Neural crest cell (in vitro differentiated cells): ENCODE results near the gene CNBD2. TPM values are rescaled to one million over a fixed set of nuclear protein-coding genes. Genes with fewer than 3 reads are reported as not detected.

Source experiments
- DNase-seq: peaks from one replicate; pipeline ENCODE4 v3.0.0; 2021; ENCODE audit warnings: low read depth, mixed read lengths, low spot score
- H3K27ac Mint-ChIP-seq: one replicate; pipeline ENCODE4 v1.8.0; 2021; ENCODE audit warnings: mild to moderate bottlenecking, mixed read lengths; ENCODE audit not compliant: unreplicated experiment
- H3K27me3 Mint-ChIP-seq: 2 replicates; pipeline ENCODE4 v1.8.0; 2021; ENCODE audit warnings: low read depth, mild to moderate bottlenecking, mixed read lengths
- H3K36me3 Mint-ChIP-seq: 2 replicates; pipeline ENCODE4 v1.8.0; 2021; ENCODE audit warnings: low read depth, mild to moderate bottlenecking, mixed read lengths
- H3K4me1 Mint-ChIP-seq: 2 replicates; pipeline ENCODE4 v1.8.0; 2021; ENCODE audit warnings: mixed read lengths
- H3K4me3 Mint-ChIP-seq: one replicate; pipeline ENCODE4 v1.8.0; 2021; ENCODE audit warnings: mild to moderate bottlenecking, mixed read lengths
- H3K9me3 Mint-ChIP-seq: 2 replicates; pipeline ENCODE4 v1.8.0; 2021; ENCODE audit warnings: mixed read lengths
- CTCF ChIP-seq: fragments of 200-600 bp; sonication (generic); conservative IDR thresholded peaks from 2 replicates; pipeline ENCODE4 v1.5.0; 2021; ENCODE audit warnings: antibody characterized with exemption, mild to moderate bottlenecking
- total RNA-seq: library from RNA; stranded (reverse); gene quantifications from 2 replicates; pipeline ENCODE4 v1.2.1, GENCODE V29; 2021

Gene CNBD2
- total RNA-seq, 1 donor from 2014 or later = 7.4 TPM

- no peaks in the 10 kb centered on the region for H3K36me3 Mint-ChIP-seq
- H3K4me3 Mint-ChIP-seq = no peak overlapping the region
- H3K9me3 Mint-ChIP-seq = peaks cover 2% of the 10 kb centered on the region
- H3K27ac Mint-ChIP-seq = peak overlapping the region; percentile 83
- TF ChIP-seq CTCF = no peak
- H3K4me1 Mint-ChIP-seq = no peaks in the 10 kb centered on the region
- H3K27me3 Mint-ChIP-seq = no peaks in the 10 kb centered on the region
- no peak for DNase-seq
Observed at GRCh38 chr20:35975576-35976373, 7.4 kb downstream of the CNBD2 start.

- H3K27me3 Mint-ChIP-seq = no peaks in the 10 kb centered on the region
- no peaks in the 10 kb centered on the region for H3K9me3 Mint-ChIP-seq
- TF ChIP-seq CTCF = no peak
- no peak overlapping the region for H3K4me3 Mint-ChIP-seq
- H3K27ac Mint-ChIP-seq = no peak overlapping the region
- no peaks in the 10 kb centered on the region for H3K4me1 Mint-ChIP-seq
- DNase-seq = no peak
- H3K36me3 Mint-ChIP-seq = no peaks in the 10 kb centered on the region
Observed at GRCh38 chr20:35978041-35978513, 9.7 kb downstream of the CNBD2 start.

- no peak for TF ChIP-seq CTCF
- Mint-ChIP-seq H3K4me1 (peaks cover 4% of the 10 kb centered on the region), H3K27ac (no peak overlapping the region), H3K36me3 (no peaks in the 10 kb centered on the region), H3K4me3 (no peak overlapping the region), H3K27me3 (no peaks in the 10 kb centered on the region), H3K9me3 (no peaks in the 10 kb centered on the region)
- no peak for DNase-seq
Observed at GRCh38 chr20:35979544-35979943, 11.2 kb downstream of the CNBD2 start.

- no peaks in the 10 kb centered on the region for H3K9me3 Mint-ChIP-seq
- peaks cover 4% of the 10 kb centered on the region for H3K4me1 Mint-ChIP-seq
- TF ChIP-seq CTCF = no peak
- H3K27me3 Mint-ChIP-seq = no peaks in the 10 kb centered on the region
- DNase-seq = no peak
- H3K4me3 Mint-ChIP-seq = no peak overlapping the region
- H3K36me3 Mint-ChIP-seq = no peaks in the 10 kb centered on the region
- H3K27ac Mint-ChIP-seq = no peak overlapping the region
Observed at GRCh38 chr20:35981969-35982368, 13.6 kb downstream of the CNBD2 start.

GRCh38 chr20:35984382-35984781 is 16.0 kb downstream of the CNBD2 start:
- Mint-ChIP-seq H3K4me3 (no peak overlapping the region), H3K9me3 (no peaks in the 10 kb centered on the region), H3K27me3 (peaks cover 6% of the 10 kb centered on the region), H3K36me3 (no peaks in the 10 kb centered on the region), H3K4me1 (peaks cover 4% of the 10 kb centered on the region), H3K27ac (no peak overlapping the region)
- TF ChIP-seq CTCF = no peak
- no peak for DNase-seq
